ENCODE measurements around the gene C1QTNF8. TPM values are rescaled to one million over a fixed set of nuclear protein-coding genes. Genes with fewer than 3 reads are reported as not detected.

Gene C1QTNF8
- total and polyA plus RNA-seq, 2 experiments from 2014 or later: 0.15 TPM; not detected in 1

- Histone ChIP-seq H3K27ac (no peak overlapping the region), H3K4me3 (no peak overlapping the region), H3K36me3 (no peaks in the 10 kb centered on the region), H3K9me3 (ENCODE audit: low read depth) (no peaks in the 10 kb centered on the region), H3K4me1 (ENCODE audit: low read depth) (peaks cover 7% of the 10 kb centered on the region), H3K27me3 (no peaks in the 10 kb centered on the region)
- DNase-seq (ENCODE audit: low read depth in 1 of 2, low spot score in 1 of 2): no peak
- no peak for TF ChIP-seq CTCF (IDR thresholded peaks at IDR 0.05; ENCODE audit: low read depth, low read length)
These were observed 16.1 kb downstream of the C1QTNF8 start for GRCh38 chr16:1079786-1080525.

GRCh38 chr16:1079341-1079740, 16.7 kb downstream of the C1QTNF8 start:
- TF ChIP-seq CTCF (IDR thresholded peaks at IDR 0.05; ENCODE audit: low read depth, low read length): no peak
- no peaks in the 10 kb centered on the region for H3K9me3 ChIP-seq (ENCODE audit: low read depth)
- H3K36me3 ChIP-seq: no peaks in the 10 kb centered on the region
- peaks cover 7% of the 10 kb centered on the region for H3K4me1 ChIP-seq (ENCODE audit: low read depth)
- DNase-seq (ENCODE audit: low read depth in 1 of 2, low spot score in 1 of 2): no peak
- peaks cover 2% of the 10 kb centered on the region for H3K27me3 ChIP-seq
- no peak overlapping the region for H3K27ac ChIP-seq
- H3K4me3 ChIP-seq: no peak overlapping the region

GRCh38 chr16:1078579-1079021, 17.4 kb downstream of the C1QTNF8 start:
- no peaks in the 10 kb centered on the region for H3K9me3 ChIP-seq (ENCODE audit: low read depth)
- no peaks in the 10 kb centered on the region for H3K36me3 ChIP-seq
- DNase-seq (ENCODE audit: low read depth in 1 of 2, low spot score in 1 of 2): peak in 1 of 2 donors; percentile 45
- no peak for TF ChIP-seq CTCF (IDR thresholded peaks at IDR 0.05; ENCODE audit: low read depth, low read length)
- no peak overlapping the region for H3K27ac ChIP-seq
- H3K4me3 ChIP-seq: no peak overlapping the region
- peaks cover 9% of the 10 kb centered on the region for H3K27me3 ChIP-seq
- H3K4me1 ChIP-seq (ENCODE audit: low read depth): peaks cover 7% of the 10 kb centered on the region

- peaks cover 7% of the 10 kb centered on the region for H3K4me1 ChIP-seq (ENCODE audit: low read depth)
- no peak for TF ChIP-seq CTCF (IDR thresholded peaks at IDR 0.05; ENCODE audit: low read depth, low read length)
- no peak for DNase-seq (ENCODE audit: low read depth in 1 of 2, low spot score in 1 of 2)
- H3K27me3 ChIP-seq: peaks cover 15% of the 10 kb centered on the region
- H3K4me3 ChIP-seq: no peak overlapping the region
- H3K27ac ChIP-seq: no peak overlapping the region
- no peaks in the 10 kb centered on the region for H3K36me3 ChIP-seq
- no peaks in the 10 kb centered on the region for H3K9me3 ChIP-seq (ENCODE audit: low read depth)
These were observed 18.0 kb downstream of the C1QTNF8 start for GRCh38 chr16:1077877-1078578.

- H3K27me3 ChIP-seq: peaks cover 25% of the 10 kb centered on the region
- H3K4me3 ChIP-seq: no peak overlapping the region
- H3K36me3 ChIP-seq: no peaks in the 10 kb centered on the region
- no peak for TF ChIP-seq CTCF (IDR thresholded peaks at IDR 0.05; ENCODE audit: low read depth, low read length)
- no peaks in the 10 kb centered on the region for H3K9me3 ChIP-seq (ENCODE audit: low read depth)
- DNase-seq (ENCODE audit: low read depth in 1 of 2, low spot score in 1 of 2): no peak
- no peak overlapping the region for H3K27ac ChIP-seq
- H3K4me1 ChIP-seq (ENCODE audit: low read depth): peaks cover 7% of the 10 kb centered on the region
These were observed 19.1 kb downstream of the C1QTNF8 start for GRCh38 chr16:1076801-1077576.

Data from cardiac muscle cell (in vitro differentiated cells and primary cell).